DOHH2 (cell line): ENCODE measurements around the gene MICAL3.

ENCODE experiments used
- H3F3A ChIP-seq: fragments of 200-600 bp; sonication (generic), shearing (Covaris generic); 2 replicates; pipeline ENCODE4 v1.6.0; 2016; ENCODE audit warnings: antibody characterized with exemption, mild to moderate bottlenecking; ENCODE audit not compliant: control insufficient read depth, insufficient read depth
- H3K27ac ChIP-seq: fragments of 200-600 bp; sonication (generic); 2 replicates; pipeline ENCODE4 v1.5.1; 2014; ENCODE audit warnings: low read depth, mild to moderate bottlenecking, low read length, moderate library complexity
- H3K27me3 ChIP-seq: fragments of 200-600 bp; sonication (generic); 2 replicates; pipeline ENCODE4 v1.6.1; 2014; ENCODE audit warnings: mild to moderate bottlenecking, low read length, mixed read lengths; ENCODE audit not compliant: control insufficient read depth
- H3K36me3 ChIP-seq: fragments of 200-600 bp; sonication (generic); 2 replicates; pipeline ENCODE4 v1.6.1; 2014; ENCODE audit warnings: mild to moderate bottlenecking, low read length, moderate library complexity, mixed read lengths; ENCODE audit not compliant: control insufficient read depth
- H3K4me1 ChIP-seq: fragments of 200-600 bp; sonication (generic); 2 replicates; pipeline ENCODE4 v1.6.1; 2014; ENCODE audit warnings: mild to moderate bottlenecking, low read length, mixed read lengths; ENCODE audit not compliant: control insufficient read depth
- H3K4me2 ChIP-seq: fragments of 200-600 bp; sonication (generic); 2 replicates; pipeline ENCODE4 v1.6.0; 2014; ENCODE audit warnings: mild to moderate bottlenecking, low read length, moderate library complexity
- H3K4me3 ChIP-seq: fragments of 200-600 bp; sonication (generic); 2 replicates; pipeline ENCODE4 v1.5.1; 2014; ENCODE audit warnings: mild to moderate bottlenecking, low read length, mixed read lengths
- H3K79me2 ChIP-seq: fragments of 200-600 bp; sonication (generic); 2 replicates; pipeline ENCODE4 v1.6.1; 2014; ENCODE audit warnings: mild to moderate bottlenecking, low read length, mixed read lengths; ENCODE audit not compliant: control insufficient read depth
- H3K9me2 ChIP-seq: fragments of 200-600 bp; sonication (generic); replicated peaks from 2 replicates; pipeline ENCODE4 v1.6.1; 2014; ENCODE audit warnings: mild to moderate bottlenecking, low read length, mixed read lengths; ENCODE audit not compliant: control insufficient read depth
- H3K9me3 ChIP-seq: fragments of 200-600 bp; sonication (generic); 2 replicates; pipeline ENCODE4 v1.6.1; 2014; ENCODE audit warnings: antibody characterized with exemption, low read length, mixed read lengths; ENCODE audit not compliant: control insufficient read depth, insufficient read depth
- H4K20me1 ChIP-seq: fragments of 200-600 bp; sonication (generic); 2 replicates; pipeline ENCODE4 v1.6.0; 2014; ENCODE audit warnings: low read depth, mild to moderate bottlenecking, antibody characterized with exemption, low read length, moderate library complexity; ENCODE audit not compliant: control insufficient read depth, insufficient read depth
- EZH2phosphoT487 ChIP-seq: fragments of 200-600 bp; sonication (generic); IDR thresholded peaks from 2 replicates; pipeline ENCODE4 v1.6.1; 2017; ENCODE audit warnings: borderline replicate concordance, mild to moderate bottlenecking, antibody characterized with exemption, low read length, moderate library complexity, mixed read lengths
- TF ChIP-seq, protein P1 (sequence below): fragments of 200-600 bp; sonication (generic); IDR thresholded peaks from one replicate; pipeline ENCODE4 v1.5.1; 2014; ENCODE audit warnings: antibody characterized with exemption, mild to moderate bottlenecking, low read depth, low read length; ENCODE audit not compliant: poor library complexity, severe bottlenecking

Gene MICAL3

DNA sequence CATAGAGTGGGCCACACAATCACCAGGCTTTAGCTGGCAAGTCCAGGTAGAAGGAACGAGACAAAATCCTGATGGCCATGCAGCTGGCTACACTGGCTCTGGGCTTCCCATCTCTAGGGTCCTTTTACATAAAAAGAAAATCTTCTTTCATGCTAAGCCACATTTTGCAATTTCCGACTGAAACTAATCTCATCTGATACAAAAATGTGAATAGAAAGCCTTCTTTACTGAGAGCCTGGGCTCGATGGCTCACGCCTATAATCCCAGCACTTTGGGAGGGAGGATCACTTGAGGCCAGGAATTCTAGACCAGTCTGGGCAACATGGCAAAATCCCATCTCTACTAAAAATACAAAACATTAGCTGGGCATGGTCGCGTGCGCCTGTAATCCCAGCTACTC is 67.2 kb downstream of the MICAL3 start:
- Histone ChIP-seq H3K9me2 (no peaks in the 10 kb centered on the region), H4K20me1 (peaks cover 20% of the 10 kb centered on the region), H3K36me3 (peaks cover 10% of the 10 kb centered on the region; the same call in 1 of the 2 replicates), H3K4me3 (no peak overlapping the region), H3K27ac (no peak overlapping the region), H3K4me2 (no peak overlapping the region), H3K4me1 (peaks cover 10% of the 10 kb centered on the region), H3F3A (no peaks in the 10 kb centered on the region), H3K79me2 (peaks cover 93% of the 10 kb centered on the region), H3K27me3 (no peaks in the 10 kb centered on the region), H3K9me3 (no peaks in the 10 kb centered on the region)
- TF ChIP-seq, protein P1, sequence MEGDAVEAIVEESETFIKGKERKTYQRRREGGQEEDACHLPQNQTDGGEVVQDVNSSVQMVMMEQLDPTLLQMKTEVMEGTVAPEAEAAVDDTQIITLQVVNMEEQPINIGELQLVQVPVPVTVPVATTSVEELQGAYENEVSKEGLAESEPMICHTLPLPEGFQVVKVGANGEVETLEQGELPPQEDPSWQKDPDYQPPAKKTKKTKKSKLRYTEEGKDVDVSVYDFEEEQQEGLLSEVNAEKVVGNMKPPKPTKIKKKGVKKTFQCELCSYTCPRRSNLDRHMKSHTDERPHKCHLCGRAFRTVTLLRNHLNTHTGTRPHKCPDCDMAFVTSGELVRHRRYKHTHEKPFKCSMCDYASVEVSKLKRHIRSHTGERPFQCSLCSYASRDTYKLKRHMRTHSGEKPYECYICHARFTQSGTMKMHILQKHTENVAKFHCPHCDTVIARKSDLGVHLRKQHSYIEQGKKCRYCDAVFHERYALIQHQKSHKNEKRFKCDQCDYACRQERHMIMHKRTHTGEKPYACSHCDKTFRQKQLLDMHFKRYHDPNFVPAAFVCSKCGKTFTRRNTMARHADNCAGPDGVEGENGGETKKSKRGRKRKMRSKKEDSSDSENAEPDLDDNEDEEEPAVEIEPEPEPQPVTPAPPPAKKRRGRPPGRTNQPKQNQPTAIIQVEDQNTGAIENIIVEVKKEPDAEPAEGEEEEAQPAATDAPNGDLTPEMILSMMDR = no peak
- no peak for TF ChIP-seq EZH2phosphoT487

DNA sequence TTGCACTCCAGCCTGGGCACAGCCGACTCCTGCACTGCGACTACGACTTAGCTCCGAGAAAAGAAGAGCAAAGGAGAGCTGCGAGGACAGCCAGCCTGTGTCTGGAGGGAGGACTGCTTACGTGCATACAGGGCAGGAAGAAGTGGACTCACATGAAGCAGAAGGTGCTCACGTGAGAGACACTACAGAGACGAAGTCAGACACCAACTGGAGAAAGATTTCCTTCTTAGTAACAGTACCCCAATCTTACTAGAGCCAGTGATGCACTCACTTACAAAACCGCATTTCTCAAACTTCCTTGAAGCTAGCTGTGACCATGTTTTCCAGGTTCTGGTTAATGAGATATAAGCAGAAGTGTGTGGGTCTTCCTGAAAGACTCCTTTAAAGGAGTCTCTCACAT is 67.7 kb downstream of the MICAL3 start:
- peaks cover 10% of the 10 kb centered on the region for H3K4me1 ChIP-seq
- no peak overlapping the region for H3K4me2 ChIP-seq
- H3K36me3 ChIP-seq = peaks cover 10% of the 10 kb centered on the region; the same call in 1 of the 2 replicates
- H3K4me3 ChIP-seq = no peak overlapping the region
- H3K27me3 ChIP-seq = no peaks in the 10 kb centered on the region
- no peaks in the 10 kb centered on the region for H3K9me3 ChIP-seq
- H3F3A ChIP-seq = no peaks in the 10 kb centered on the region
- peaks cover 17% of the 10 kb centered on the region for H4K20me1 ChIP-seq
- H3K79me2 ChIP-seq = peaks cover 93% of the 10 kb centered on the region
- no peaks in the 10 kb centered on the region for H3K9me2 ChIP-seq
- TF ChIP-seq, protein P1 = no peak
- no peak for TF ChIP-seq EZH2phosphoT487
- H3K27ac ChIP-seq = no peak overlapping the region

DNA sequence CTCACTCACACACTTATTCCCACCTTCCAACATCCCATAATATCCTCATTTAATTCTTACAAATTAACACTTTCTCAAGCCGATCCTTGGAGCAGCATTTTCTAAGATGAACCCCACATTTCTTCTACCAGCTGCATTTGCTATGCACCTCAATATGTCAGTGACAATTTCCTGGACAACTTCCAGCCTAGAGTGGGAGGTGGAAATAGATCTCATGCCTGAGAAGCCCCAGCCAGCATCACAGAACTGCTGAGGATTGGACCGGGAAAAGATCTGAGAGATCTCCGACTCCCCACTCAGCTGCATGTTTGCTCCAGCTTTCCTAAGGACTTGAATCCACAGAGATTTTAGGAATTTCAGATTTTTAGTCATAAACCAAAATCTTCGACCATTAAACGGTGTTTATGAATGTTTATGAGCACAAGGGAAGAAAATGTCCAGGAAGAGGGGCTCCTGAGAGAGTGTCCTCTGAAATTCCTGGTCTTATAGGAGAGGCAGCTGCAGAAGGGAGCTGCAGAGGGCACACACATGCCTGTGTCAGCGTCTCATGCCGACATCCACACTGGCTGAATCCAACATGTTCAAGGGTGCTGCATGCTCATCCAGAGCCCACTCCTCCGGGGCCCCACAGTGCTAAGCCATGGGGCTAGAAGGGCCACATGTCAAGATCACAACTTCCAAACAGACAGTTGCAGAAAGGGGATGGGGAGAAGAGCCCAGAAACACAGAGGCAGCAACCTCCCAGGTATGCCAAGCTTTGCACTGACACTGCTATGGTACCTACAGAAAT is 68.6 kb downstream of the MICAL3 start:
- Histone ChIP-seq H3K36me3 (peaks cover 10% of the 10 kb centered on the region; the same call in 1 of the 2 replicates), H3K4me1 (peaks cover 10% of the 10 kb centered on the region), H3K9me3 (no peaks in the 10 kb centered on the region), H3F3A (no peaks in the 10 kb centered on the region), H3K27ac (no peak overlapping the region), H3K4me3 (no peak overlapping the region), H4K20me1 (peaks cover 15% of the 10 kb centered on the region), H3K79me2 (peaks cover 93% of the 10 kb centered on the region), H3K9me2 (no peaks in the 10 kb centered on the region), H3K4me2 (no peak overlapping the region), H3K27me3 (no peaks in the 10 kb centered on the region)
- TF ChIP-seq, protein P1 = no peak
- TF ChIP-seq EZH2phosphoT487 = no peak
